Activated T-cell treated with anti-CD3 and anti-CD28 coated beads, Interleukin-2, amount 50 U/mL, for 4 hours (primary cell): ENCODE measurements around the gene TADA2A. TPM values are rescaled to one million over a fixed set of nuclear protein-coding genes. Genes with fewer than 3 reads are reported as not detected.
"Not testable (repeated sequence)": the region's sequence is repeated elsewhere in the genome, so short reads cannot be mapped to it uniquely, and the experiment has no call there.

Source experiments
- ATAC-seq, 2 donors: fragments of 200-7000 bp; cut with Tn5 transposase; one replicate each; pipeline ENCODE4 v1.10.0; 2021
- DNase-seq: peaks from one replicate; pipeline ENCODE4 v3.0.0-alpha.2; 2020
- H3K27me3 Mint-ChIP-seq: one replicate; pipeline ENCODE4 v1.8.0; 2021; ENCODE audit warnings: low read depth, mixed read lengths
- H3K36me3 Mint-ChIP-seq: one replicate; pipeline ENCODE4 v1.8.0; 2022; ENCODE audit warnings: mixed read lengths; ENCODE audit not compliant: insufficient read depth
- H3K4me1 Mint-ChIP-seq: one replicate; pipeline ENCODE4 v1.8.0; 2021; ENCODE audit warnings: low read depth, mixed read lengths
- H3K4me3 Mint-ChIP-seq: one replicate; pipeline ENCODE4 v1.8.0; 2021; ENCODE audit warnings: mild to moderate bottlenecking, moderate library complexity, mixed read lengths
- H3K9me3 Mint-ChIP-seq: one replicate; pipeline ENCODE4 v1.8.0; 2021; ENCODE audit warnings: mixed read lengths
- total RNA-seq, 3 donors: library from RNA; stranded (reverse); gene quantifications; one replicate each; pipeline ENCODE4 v1.2.1, GENCODE V29; 2021

The TADA2A gene
- total RNA-seq, 3 donors from 2014 or later: 38.8 to 39.6 (median 39.3) TPM

DNA sequence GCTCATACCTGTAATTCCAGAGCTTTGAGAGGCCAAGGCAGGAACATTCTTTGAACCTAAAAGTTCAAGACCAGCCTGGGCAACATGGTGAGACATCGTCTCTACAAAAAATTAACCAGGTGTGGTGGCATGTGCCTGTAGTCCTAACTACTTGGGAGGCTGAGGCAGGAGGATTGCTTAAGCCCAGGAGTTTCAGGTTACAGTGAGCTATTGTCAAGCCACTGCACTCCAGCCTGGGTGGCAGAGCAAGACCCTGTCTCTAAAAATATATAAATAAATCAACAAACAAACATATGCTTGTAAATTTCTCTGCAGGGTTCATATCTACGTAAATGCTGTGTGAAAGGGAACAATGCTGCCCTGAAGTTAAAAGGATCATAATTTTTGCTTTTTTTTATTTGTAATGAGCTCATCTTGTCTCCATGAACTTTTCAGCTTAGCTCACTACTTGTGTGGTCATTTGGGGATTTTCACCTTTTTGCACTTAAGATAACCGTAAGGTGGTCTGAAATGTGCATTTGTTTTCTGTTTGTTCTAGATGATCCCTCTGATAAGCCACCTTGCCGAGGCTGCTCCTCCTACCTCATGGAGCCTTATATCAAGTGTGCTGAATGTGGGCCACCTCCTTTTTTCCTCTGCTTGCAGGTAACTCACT is 16.4 kb downstream of the TADA2A start:
- Mint-ChIP-seq H3K4me1 (no peaks in the 10 kb centered on the region), H3K27me3 (no peaks in the 10 kb centered on the region), H3K36me3 (peaks cover 25% of the 10 kb centered on the region), H3K9me3 (no peaks in the 10 kb centered on the region), H3K4me3 (no peak overlapping the region)
- no peak for DNase-seq
- ATAC-seq: no peak

- H3K4me3 Mint-ChIP-seq: no peak overlapping the region
- peaks cover 9% of the 10 kb centered on the region for H3K4me1 Mint-ChIP-seq
- no peaks in the 10 kb centered on the region for H3K9me3 Mint-ChIP-seq
- H3K27me3 Mint-ChIP-seq: no peaks in the 10 kb centered on the region
- DNase-seq (no peak), ATAC-seq (no peak)
- H3K36me3 Mint-ChIP-seq: peaks cover 30% of the 10 kb centered on the region
Measured at GRCh38 chr17:37425268-37425667, 18.6 kb downstream of the TADA2A start.

DNA sequence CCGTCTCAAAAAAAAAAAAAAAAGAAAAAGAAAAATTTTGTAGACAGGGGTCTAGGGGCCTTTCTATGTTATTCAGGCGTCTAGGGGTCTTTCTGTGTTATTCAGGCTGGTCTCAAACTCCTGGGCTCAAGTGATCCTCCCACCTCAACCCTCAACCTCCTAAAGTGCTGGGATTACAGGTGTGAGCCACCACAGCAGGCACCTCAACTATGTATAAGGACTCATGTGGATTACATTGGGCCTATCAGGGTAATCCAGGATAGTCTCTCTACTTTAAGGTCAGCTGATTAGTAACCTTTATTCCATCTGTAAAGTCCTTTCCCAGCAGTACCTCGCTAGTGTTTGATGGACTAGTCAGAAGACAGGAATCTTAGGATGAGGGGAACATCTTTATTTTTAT is 22.4 kb downstream of the TADA2A start:
- Mint-ChIP-seq H3K27me3 (no peaks in the 10 kb centered on the region), H3K9me3 (no peaks in the 10 kb centered on the region), H3K4me3 (no peak overlapping the region), H3K4me1 (peaks cover 23% of the 10 kb centered on the region), H3K36me3 (peaks cover 30% of the 10 kb centered on the region)
- ATAC-seq (no peak), DNase-seq (no peak)

- peaks cover 31% of the 10 kb centered on the region for H3K36me3 Mint-ChIP-seq
- no peaks in the 10 kb centered on the region for H3K27me3 Mint-ChIP-seq
- peak overlapping the region; percentile 33 for H3K4me3 Mint-ChIP-seq
- ATAC-seq (no peak), DNase-seq (no peak)
- H3K4me1 Mint-ChIP-seq: peaks cover 23% of the 10 kb centered on the region
- H3K9me3 Mint-ChIP-seq: no peaks in the 10 kb centered on the region
Measured at GRCh38 chr17:37429453-37429852, 22.8 kb downstream of the TADA2A start.

DNA sequence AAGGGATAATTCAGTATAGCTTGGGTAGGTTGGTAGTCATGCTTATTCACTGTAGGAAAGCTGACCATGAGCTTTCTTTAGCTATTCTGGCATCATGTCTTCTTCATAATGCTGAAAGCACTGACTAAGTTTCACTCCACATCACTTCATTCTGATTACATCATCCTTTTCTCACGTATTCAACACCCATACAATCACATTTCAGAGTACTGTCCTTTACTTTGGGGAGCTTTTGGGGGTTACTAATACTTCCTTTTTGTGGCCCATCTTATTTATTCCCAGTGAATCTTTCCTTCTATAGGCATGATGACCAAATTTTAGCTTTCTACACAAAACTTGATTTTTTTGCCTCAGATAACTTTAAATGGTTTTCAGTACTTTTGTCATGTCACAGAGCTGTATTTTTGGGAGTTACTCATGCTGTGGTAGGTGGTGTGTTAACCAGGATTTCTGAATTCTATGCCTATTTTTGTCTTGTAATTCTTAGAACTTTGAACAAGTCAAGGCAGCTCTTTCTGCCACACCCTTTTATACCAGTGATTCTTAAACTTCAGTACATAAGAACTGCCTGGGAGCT is 23.5 kb downstream of the TADA2A start:
- no peak for DNase-seq
- ATAC-seq: peak; percentile 90
- H3K4me3 Mint-ChIP-seq: peak overlapping the region; percentile 1
- H3K9me3 Mint-ChIP-seq: no peaks in the 10 kb centered on the region
- H3K36me3 Mint-ChIP-seq: peaks cover 29% of the 10 kb centered on the region
- H3K27me3 Mint-ChIP-seq: no peaks in the 10 kb centered on the region
- peaks cover 23% of the 10 kb centered on the region for H3K4me1 Mint-ChIP-seq

- no peak for DNase-seq
- peaks cover 24% of the 10 kb centered on the region for H3K36me3 Mint-ChIP-seq
- H3K4me1 Mint-ChIP-seq: peaks cover 23% of the 10 kb centered on the region
- no peak for ATAC-seq
- H3K27me3 Mint-ChIP-seq: no peaks in the 10 kb centered on the region
- H3K4me3 Mint-ChIP-seq: no peak overlapping the region
- H3K9me3 Mint-ChIP-seq: no peaks in the 10 kb centered on the region
Measured at GRCh38 chr17:37432671-37433070, 26.0 kb downstream of the TADA2A start.

DNA sequence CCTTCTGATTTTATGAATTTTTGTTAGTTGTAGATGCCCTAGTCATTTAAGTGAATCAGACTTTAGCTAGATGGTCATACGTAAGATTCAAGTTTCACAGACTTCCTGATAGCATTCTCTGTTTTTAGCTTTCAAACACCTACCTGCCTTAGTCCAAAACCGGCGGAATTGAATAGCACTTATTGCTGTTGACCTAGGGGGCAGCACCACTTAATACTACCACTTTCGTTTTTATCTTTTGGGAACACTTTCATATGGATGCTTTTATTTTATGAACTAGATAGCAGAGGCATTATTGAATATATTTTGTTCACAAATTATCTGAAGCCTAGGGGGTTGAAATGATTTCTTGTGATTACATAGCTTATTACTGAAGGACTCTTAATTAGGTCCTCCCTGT is 31.5 kb downstream of the TADA2A start:
- H3K4me3 Mint-ChIP-seq: no peak overlapping the region
- H3K4me1 Mint-ChIP-seq: peaks cover 3% of the 10 kb centered on the region
- no peak for DNase-seq
- ATAC-seq: no peak
- peaks cover 32% of the 10 kb centered on the region for H3K36me3 Mint-ChIP-seq
- no peaks in the 10 kb centered on the region for H3K27me3 Mint-ChIP-seq
- no peaks in the 10 kb centered on the region for H3K9me3 Mint-ChIP-seq

GRCh38 chr17:37440424-37440823 is 33.7 kb downstream of the TADA2A start:
- no peaks in the 10 kb centered on the region for H3K27me3 Mint-ChIP-seq
- H3K9me3 Mint-ChIP-seq: no peaks in the 10 kb centered on the region
- peaks cover 2% of the 10 kb centered on the region for H3K4me1 Mint-ChIP-seq
- H3K4me3 Mint-ChIP-seq: no peak overlapping the region
- peaks cover 34% of the 10 kb centered on the region for H3K36me3 Mint-ChIP-seq
- no peak for DNase-seq
- ATAC-seq: no peak

- not testable (repeated sequence) for DNase-seq, ATAC-seq, H3K9me3 Mint-ChIP-seq, H3K27me3 Mint-ChIP-seq, H3K4me3 Mint-ChIP-seq, H3K4me1 Mint-ChIP-seq
- peaks cover 34% of the 10 kb centered on the region for H3K36me3 Mint-ChIP-seq
Measured at GRCh38 chr17:37441369-37442014, 34.8 kb downstream of the TADA2A start.

- H3K4me1 Mint-ChIP-seq: peaks cover 6% of the 10 kb centered on the region
- no peak for ATAC-seq
- H3K4me3 Mint-ChIP-seq: no peak overlapping the region
- peaks cover 34% of the 10 kb centered on the region for H3K36me3 Mint-ChIP-seq
- no peak for DNase-seq
- H3K27me3 Mint-ChIP-seq: no peaks in the 10 kb centered on the region
- no peaks in the 10 kb centered on the region for H3K9me3 Mint-ChIP-seq
Measured at GRCh38 chr17:37446027-37446426, 39.3 kb downstream of the TADA2A start.

- H3K9me3 Mint-ChIP-seq: no peaks in the 10 kb centered on the region
- H3K4me1 Mint-ChIP-seq: peaks cover 6% of the 10 kb centered on the region
- DNase-seq (no peak), ATAC-seq (peak in 1 of 2 donors; percentile 32)
- no peaks in the 10 kb centered on the region for H3K27me3 Mint-ChIP-seq
- no peak overlapping the region for H3K4me3 Mint-ChIP-seq
- peaks cover 33% of the 10 kb centered on the region for H3K36me3 Mint-ChIP-seq
Measured at GRCh38 chr17:37447641-37448040, 41.0 kb downstream of the TADA2A start.

- H3K27me3 Mint-ChIP-seq: no peaks in the 10 kb centered on the region
- H3K36me3 Mint-ChIP-seq: peaks cover 35% of the 10 kb centered on the region
- no peak for DNase-seq
- no peaks in the 10 kb centered on the region for H3K9me3 Mint-ChIP-seq
- peaks cover 6% of the 10 kb centered on the region for H3K4me1 Mint-ChIP-seq
- ATAC-seq: no peak
- H3K4me3 Mint-ChIP-seq: no peak overlapping the region
Measured at GRCh38 chr17:37450112-37450511, 43.4 kb downstream of the TADA2A start.

GRCh38 chr17:37457801-37458200 is 51.1 kb downstream of the TADA2A start:
- not testable (repeated sequence) for H3K4me3 Mint-ChIP-seq, H3K4me1 Mint-ChIP-seq, H3K27me3 Mint-ChIP-seq, ATAC-seq, H3K9me3 Mint-ChIP-seq, DNase-seq
- H3K36me3 Mint-ChIP-seq: peaks cover 19% of the 10 kb centered on the region

DNA sequence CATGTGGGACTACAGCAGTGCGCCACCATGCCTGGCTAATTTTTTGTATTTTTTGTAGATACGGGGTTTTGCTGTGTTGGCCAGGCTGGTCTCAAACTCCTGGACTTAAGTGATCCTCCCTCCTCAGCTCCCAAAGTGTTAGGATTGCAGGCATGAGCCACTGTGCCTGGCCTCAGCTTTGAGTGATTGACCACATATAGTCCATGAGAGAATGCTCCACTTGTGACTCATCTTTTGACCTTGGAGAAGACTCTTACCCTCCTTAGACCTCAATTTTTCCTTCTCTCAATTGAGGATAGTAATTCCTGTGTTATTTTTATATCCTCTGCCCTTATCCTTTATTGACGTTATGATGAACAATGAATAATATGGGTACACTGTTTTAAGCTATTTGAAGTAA is 52.1 kb downstream of the TADA2A start:
- ATAC-seq (no peak), DNase-seq (no peak)
- Mint-ChIP-seq H3K4me1 (peaks cover 5% of the 10 kb centered on the region), H3K4me3 (no peak overlapping the region), H3K36me3 (peaks cover 14% of the 10 kb centered on the region), H3K9me3 (no peaks in the 10 kb centered on the region), H3K27me3 (no peaks in the 10 kb centered on the region)

DNA sequence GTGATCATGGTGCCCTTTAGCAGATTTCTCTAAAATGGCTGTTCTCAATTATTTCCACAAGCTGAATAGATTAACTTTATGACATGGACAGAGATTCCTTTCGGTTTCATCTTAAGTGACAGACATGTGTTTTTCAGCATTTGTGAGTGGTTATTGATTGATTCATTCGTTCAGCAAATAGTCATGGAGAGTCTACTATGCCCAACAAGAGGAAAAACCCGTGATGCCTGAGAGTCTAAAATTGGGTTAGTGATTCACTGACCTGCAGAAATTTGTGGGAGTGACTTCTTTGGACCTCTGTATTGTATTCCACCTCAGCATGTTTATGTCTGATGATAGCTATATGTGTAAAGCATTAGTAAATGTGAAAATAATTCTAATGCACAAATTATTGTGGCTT is 55.0 kb downstream of the TADA2A start:
- DNase-seq: no peak
- Mint-ChIP-seq H3K27me3 (no peaks in the 10 kb centered on the region), H3K9me3 (no peaks in the 10 kb centered on the region), H3K4me3 (no peak overlapping the region), H3K36me3 (peaks cover 24% of the 10 kb centered on the region), H3K4me1 (peaks cover 5% of the 10 kb centered on the region)
- ATAC-seq: peak; percentile 66 to 69
